ENCODE measurements around the gene RNF144A. TPM values are rescaled to one million over a fixed set of nuclear protein-coding genes. Genes with fewer than 3 reads are reported as not detected.

RNF144A gene
- total and polyA plus RNA-seq, 12 donors = 13.0 to 103 (median 42.3) TPM

GRCh38 chr2:7022492-7023385 lies 105.5 kb downstream of the RNF144A start:
- H3K4me3 ChIP-seq = no peak overlapping the region
- DNase-seq = peak in 4 of 7 donors; percentile 46 to 77 (median 68)
- TF ChIP-seq POLR2A (IDR thresholded peaks at IDR 0.05) (peak in 1 of 2 donors; percentile 42), CTCF (IDR thresholded peaks at IDR 0.05) (no peak)
- 40 to 45% (median 44%) methylated on average over 11 of the region's 11 CpGs for WGBS, 4 donors
- H3K4me1 ChIP-seq (replicated peaks in 1 of 2) = peaks cover 42 to 83% of the 10 kb centered on the region in 2 donors
- H3K36me3 ChIP-seq (replicated peaks in 1 of 2) = peaks cover 0 to 14% of the 10 kb centered on the region in 2 donors
- intact Hi-C loops (cut with DNase I) = loop anchor here in 1 of 2 donors (5.0 kb wide), 1 partner anchor 100 kb away; no protein-coding TSS in a partner anchor
- no peaks in the 10 kb centered on the region for H3K9me3 ChIP-seq (replicated peaks in 1 of 3)
- H3K27me3 ChIP-seq = no peaks in the 10 kb centered on the region
- peak overlapping the region; percentile 37 to 86 (median 79) for H3K27ac ChIP-seq

GRCh38 chr2:7023542-7023941 lies 106.3 kb downstream of the RNF144A start:
- 24 to 34% (median 32%) methylated on average over 2 of the region's 2 CpGs for WGBS, 4 donors
- no peak overlapping the region for H3K4me3 ChIP-seq
- TF ChIP-seq CTCF (IDR thresholded peaks at IDR 0.05) (no peak), POLR2A (IDR thresholded peaks at IDR 0.05) (no peak)
- peak overlapping the region; percentile 37 to 86 (median 79) for H3K27ac ChIP-seq
- no peaks in the 10 kb centered on the region for H3K27me3 ChIP-seq
- intact Hi-C loops (cut with DNase I) = loop anchor here in 1 of 2 donors (5.0 kb wide), 1 partner anchor 101 kb away; no protein-coding TSS in a partner anchor
- H3K36me3 ChIP-seq (replicated peaks in 1 of 2) = peaks cover 0 to 14% of the 10 kb centered on the region in 2 donors
- no peaks in the 10 kb centered on the region for H3K9me3 ChIP-seq (replicated peaks in 1 of 3)
- H3K4me1 ChIP-seq (replicated peaks in 1 of 2) = peaks cover 34 to 82% of the 10 kb centered on the region in 2 donors
- DNase-seq = peak in 6 of 7 donors; percentile 80 to 91 (median 89)

- 61 to 69% (median 67%) methylated on average over 18 of the region's 18 CpGs for WGBS, 4 donors
- DNase-seq = peak in 5 of 7 donors; percentile 54 to 74 (median 70)
- H3K9me3 ChIP-seq (replicated peaks in 1 of 3) = no peaks in the 10 kb centered on the region
- no peaks in the 10 kb centered on the region for H3K27me3 ChIP-seq
- peak overlapping the region; percentile 37 to 84 (median 72) for H3K27ac ChIP-seq
- H3K4me1 ChIP-seq (replicated peaks in 1 of 2) = peaks cover 29 to 82% of the 10 kb centered on the region in 2 donors
- H3K36me3 ChIP-seq (replicated peaks in 1 of 2) = peaks cover 0 to 14% of the 10 kb centered on the region in 2 donors
- no peak overlapping the region for H3K4me3 ChIP-seq
- intact Hi-C loops (cut with DNase I) = loop anchor here in 1 of 2 donors (5.0 kb wide), 1 partner anchor 102 kb away; no protein-coding TSS in a partner anchor
- no peak for TF ChIP-seq POLR2A (IDR thresholded peaks at IDR 0.05)
- TF ChIP-seq CTCF (IDR thresholded peaks at IDR 0.05) = peak in 2 of 6 experiments; percentile 16 to 20
Observed at GRCh38 chr2:7024261-7024660, 107.0 kb downstream of the RNF144A start.

- Histone ChIP-seq H3K9me3 (replicated peaks in 1 of 3) (no peaks in the 10 kb centered on the region), H3K27ac (peak overlapping the region in 3 of 5 donors; percentile 58 to 72 (median 65)), H3K4me1 (replicated peaks in 1 of 2) (peaks cover 29 to 80% of the 10 kb centered on the region in 2 donors), H3K27me3 (no peaks in the 10 kb centered on the region), H3K36me3 (replicated peaks in 1 of 2) (peaks cover 0 to 18% of the 10 kb centered on the region in 2 donors), H3K4me3 (no peak overlapping the region)
- no peak for TF ChIP-seq CTCF (IDR thresholded peaks at IDR 0.05)
- no peak for TF ChIP-seq POLR2A (IDR thresholded peaks at IDR 0.05)
- intact Hi-C loops (cut with DNase I) = no loop called here
- peak in 2 of 7 donors; percentile 15 to 62 for DNase-seq
- WGBS, 4 donors = 75 to 80% (median 77%) methylated on average over 9 of the region's 9 CpGs
Observed at GRCh38 chr2:7025082-7025481, 107.9 kb downstream of the RNF144A start.
